K562 treated with DMSO at 1 percent for 12 hours (cell line): ENCODE measurements around the gene LMNB1. TPM values are rescaled to one million over a fixed set of nuclear protein-coding genes. Genes with fewer than 3 reads are reported as not detected.

ENCODE experiments used
- total RNA-seq: library from RNA; unstranded; fragments of 300-600 nt; gene quantifications from 2 replicates; pipeline ENCODE4 v1.2.3, GENCODE V29; 2022; ENCODE audit not compliant: insufficient read depth

LMNB1 gene, protein sequence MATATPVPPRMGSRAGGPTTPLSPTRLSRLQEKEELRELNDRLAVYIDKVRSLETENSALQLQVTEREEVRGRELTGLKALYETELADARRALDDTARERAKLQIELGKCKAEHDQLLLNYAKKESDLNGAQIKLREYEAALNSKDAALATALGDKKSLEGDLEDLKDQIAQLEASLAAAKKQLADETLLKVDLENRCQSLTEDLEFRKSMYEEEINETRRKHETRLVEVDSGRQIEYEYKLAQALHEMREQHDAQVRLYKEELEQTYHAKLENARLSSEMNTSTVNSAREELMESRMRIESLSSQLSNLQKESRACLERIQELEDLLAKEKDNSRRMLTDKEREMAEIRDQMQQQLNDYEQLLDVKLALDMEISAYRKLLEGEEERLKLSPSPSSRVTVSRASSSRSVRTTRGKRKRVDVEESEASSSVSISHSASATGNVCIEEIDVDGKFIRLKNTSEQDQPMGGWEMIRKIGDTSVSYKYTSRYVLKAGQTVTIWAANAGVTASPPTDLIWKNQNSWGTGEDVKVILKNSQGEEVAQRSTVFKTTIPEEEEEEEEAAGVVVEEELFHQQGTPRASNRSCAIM
- 47.8 and 94.7 TPM in 2 replicates for total RNA-seq

DNA sequence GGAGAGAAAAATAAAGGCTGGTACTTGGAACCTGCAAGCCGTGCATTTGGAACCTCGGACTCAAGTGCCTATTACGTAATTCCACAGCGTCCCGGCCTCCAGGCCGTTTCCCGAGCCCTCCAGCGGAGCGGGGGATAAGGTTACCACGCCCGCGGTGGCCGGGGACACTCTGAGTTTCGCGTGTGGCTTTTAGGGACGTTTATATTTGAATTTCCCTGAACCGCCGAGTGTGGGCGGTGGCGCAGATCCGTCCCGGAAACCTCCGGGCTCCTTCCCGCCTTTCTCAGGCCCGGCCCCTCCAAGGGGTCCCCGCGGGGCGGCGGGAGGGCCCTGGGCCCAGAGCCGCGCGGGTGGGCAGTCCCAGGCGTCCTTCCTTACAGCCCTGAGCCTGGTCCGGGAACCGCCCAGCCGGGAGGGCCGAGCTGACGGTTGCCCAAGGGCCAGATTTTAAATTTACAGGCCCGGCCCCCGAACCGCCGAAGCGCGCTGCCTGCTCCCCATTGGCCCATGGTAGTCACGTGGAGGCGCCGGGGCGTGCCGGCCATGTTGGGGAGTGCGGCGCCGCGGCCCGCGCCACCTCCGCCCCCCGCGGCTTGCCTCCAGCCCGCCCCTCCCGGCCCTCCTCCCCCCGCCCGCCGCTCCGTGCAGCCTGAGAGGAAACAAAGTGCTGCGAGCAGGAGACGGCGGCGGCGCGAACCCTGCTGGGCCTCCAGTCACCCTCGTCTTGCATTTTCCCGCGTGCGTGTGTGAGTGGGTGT, at the start of gene LMNB1:
Gene LMNB1, plus strand, starts transcription at position 638 of the 758 bp plus-strand sequence. CDS start 373 bp downstream, outside the sequence.

Other genes with a start within 250 kb of the LMNB1 start
- gene ALDH7A1, start 181.9 kb upstream of the LMNB1 start, total RNA-seq, result not detected in 2 replicates
- 8.6 and 18.5 TPM in 2 replicates for gene PHAX, start 176.2 kb upstream of the LMNB1 start, total RNA-seq